Measurements from ENCODE around the gene PREP.

The PREP gene

DNA sequence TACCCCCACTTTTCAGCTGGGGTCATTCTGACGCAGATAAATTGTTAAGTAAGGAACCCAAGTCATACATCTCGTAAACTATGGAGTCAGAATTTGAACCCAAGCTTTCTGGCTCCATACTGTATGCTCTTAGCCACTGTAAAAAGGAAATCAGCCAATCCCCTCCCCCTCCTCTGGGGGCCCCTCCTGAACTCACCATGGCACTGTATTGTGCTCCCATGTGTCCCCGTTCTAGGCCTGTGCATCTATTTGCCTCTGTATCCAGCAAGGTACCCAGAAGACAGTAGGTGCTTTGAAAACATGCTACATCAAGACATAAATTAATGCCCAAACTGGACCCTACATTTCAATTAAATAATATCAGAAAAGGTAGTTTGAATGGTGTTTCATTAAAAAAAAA lies 98.5 kb downstream of the PREP start:
- DNase-seq, result no peak

DNA sequence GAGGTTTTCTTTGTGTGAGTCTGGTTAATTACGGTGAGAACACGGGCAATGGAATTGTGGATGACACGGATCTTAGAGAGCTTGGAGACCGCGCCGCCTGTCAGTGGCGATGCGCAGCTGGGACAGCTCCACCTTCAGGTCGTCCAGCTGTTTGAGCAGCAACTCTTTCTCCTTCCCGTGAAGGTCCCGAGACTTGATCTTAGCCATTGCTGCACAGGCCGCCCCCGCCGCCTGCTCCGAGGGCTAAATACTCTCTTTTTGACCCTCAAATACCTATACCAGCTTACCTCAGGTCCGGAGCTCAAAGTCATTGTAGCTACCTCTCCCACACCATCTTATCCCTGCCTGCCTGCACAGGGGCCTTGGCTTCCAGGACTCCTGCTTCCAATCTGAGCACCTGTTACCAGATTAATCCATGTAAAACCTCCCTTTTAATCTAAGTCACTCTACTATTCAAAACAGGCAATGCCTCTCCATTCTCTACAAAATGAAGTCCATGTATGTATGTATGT lies 100.2 kb downstream of the PREP start:
- no peak for DNase-seq

- no peak for DNase-seq
Measured at GRCh38 chr6:105301756-105302616, 100.9 kb downstream of the PREP start.

GRCh38 chr6:105301072-105301503 lies 101.8 kb downstream of the PREP start:
- no peak for DNase-seq

DNA sequence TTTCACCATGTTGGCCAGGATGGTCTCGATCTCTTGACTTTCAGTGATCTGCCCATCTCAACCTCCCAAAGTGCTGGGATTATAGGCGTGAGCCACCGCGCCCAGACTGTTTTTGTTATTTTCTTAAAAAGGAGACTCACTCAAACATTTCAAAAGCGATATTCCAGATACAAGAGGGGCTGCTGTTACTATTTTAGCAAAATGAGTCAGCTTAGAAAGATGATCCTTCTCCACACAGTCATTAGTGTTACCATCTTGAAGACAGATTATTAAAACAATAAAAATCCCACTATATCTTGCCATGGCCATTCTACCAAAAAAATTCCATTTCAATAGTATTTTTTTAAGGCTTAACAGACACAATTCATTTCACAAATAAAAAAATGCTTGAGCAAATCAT lies 102.8 kb downstream of the PREP start:
- no peak for DNase-seq

GRCh38 chr6:105294129-105294528 lies 108.8 kb downstream of the PREP start:
- DNase-seq, result no peak

- DNase-seq, result no peak
Measured at GRCh38 chr6:105292689-105293339, 110.1 kb downstream of the PREP start.

DNA sequence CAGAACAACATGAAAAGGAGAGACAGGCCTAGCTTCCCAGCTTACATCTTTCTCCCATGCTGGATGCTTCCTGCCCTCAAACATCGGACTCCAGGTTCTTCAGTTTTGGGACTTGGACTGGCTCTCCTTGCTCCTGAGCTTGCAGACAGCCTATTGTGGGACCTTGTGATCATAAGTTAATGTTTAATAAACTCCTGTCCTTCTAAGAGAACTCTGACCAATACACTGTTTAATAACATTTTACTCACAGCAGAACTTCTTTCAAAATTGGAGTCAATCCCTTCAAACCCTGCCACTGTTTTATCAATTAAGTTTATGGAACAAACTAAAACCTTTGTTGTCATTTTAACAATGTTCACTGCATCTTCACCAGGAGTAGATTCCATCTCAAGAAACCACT lies 111.4 kb downstream of the PREP start:
- DNase-seq, result no peak

GRCh38 chr6:105282631-105283585 lies 120.0 kb downstream of the PREP start:
- no peak for DNase-seq

DNA sequence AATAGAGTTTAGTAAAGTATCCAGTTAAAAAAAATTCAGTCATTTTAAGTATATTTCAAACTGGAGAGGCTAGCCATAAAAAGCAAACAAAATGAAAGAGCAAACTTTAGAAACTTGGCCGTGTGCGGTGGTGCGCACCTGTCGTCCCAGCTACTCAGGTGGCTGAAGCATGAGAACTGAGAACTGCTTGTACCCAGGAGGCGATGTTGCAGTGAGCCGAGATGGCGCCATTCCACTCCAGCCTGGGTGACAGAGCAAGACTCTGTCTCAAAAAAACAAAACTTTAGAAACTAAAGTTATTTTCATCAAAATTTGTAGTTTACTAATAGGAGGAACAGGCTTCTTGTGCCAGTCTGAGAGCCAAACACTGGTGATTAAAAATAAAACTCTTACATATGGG lies 122.8 kb downstream of the PREP start:
- DNase-seq, result no peak

DNA sequence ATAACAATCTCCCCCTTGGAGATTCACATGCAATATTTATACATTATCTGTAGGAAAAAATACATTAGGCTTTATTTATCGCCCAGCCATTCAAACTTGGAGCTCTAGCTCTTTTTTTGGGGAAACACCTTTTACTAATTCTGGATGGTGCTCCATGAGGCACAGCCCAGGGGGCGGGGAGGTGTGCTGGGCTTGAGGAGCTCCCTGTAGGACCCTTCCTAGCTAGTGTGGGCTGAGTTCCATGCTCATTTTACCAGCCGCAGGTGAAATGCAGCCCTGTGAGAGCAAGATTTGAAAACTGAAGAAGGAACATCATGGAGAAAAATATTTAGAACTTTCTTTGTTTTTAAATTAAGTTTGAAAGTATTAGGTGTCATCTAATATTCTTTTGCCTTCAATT lies 123.4 kb downstream of the PREP start:
- DNase-seq, result no peak

DNA sequence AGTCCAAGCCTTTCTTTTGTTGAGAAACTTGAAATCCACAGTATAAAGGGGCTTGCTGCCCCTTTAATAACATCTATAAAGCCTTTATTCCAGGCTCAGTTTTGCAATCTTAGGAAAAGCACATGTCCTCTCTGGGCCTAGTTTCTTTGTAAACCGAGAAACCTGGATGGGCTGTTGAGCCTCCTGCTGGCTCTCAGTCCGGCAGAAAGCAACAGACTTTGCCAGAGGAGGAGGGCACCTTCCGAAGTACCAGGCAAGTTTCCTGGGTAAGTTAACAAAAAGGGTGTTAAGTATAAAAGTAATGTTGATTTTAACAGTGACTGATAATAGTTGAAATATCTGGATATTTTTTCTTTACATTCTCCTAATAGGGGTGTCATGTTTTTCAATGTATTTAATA lies 124.1 kb downstream of the PREP start:
- DNase-seq, result no peak

- DNase-seq, result no peak
Measured at GRCh38 chr6:105278035-105278434, 124.8 kb downstream of the PREP start.

DNA sequence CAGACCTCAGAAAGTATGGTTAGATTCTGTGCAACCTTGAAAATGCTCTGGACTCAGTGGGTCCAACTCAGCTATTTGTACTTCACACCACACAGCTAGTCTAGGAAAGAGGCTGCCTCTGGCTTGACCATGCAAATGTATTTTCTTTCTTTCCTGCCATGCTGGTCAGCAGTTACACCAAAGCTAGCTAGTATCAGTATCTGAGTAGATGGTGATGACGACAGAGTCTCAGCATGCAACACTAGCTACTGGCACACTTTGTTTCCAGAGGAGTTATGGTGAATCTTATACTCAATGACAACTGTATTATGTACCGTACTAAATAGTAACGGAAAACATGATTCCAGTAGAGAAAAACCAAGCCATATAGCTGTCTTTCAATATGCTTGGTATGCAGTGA lies 126.5 kb downstream of the PREP start:
- DNase-seq, result no peak

- DNase-seq, result no peak
Measured at GRCh38 chr6:105275542-105275941, 127.3 kb downstream of the PREP start.

- no peak for DNase-seq
Measured at GRCh38 chr6:105274678-105275077, 128.2 kb downstream of the PREP start.

DNA sequence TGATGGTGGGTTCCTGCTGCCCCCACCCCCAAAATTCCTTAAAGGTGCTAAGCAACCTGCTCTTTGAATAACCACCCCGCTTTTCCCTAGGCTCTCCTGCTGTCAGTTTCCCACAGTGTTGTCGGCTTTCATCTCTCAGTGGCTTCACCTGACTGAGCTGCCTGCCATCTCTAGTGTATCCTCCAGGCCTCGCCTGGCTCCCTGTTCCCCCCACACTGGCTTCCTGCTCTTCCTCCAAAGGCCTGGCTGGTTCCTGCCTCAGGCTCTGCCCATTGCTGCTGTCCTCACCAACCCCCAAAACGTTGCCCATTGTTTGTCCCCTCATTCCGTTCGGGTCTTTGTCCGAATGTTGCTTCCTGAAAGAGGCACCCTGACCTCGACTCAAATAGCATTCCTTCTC lies 129.3 kb downstream of the PREP start:
- DNase-seq, result no peak

- no peak for DNase-seq
Measured at GRCh38 chr6:105272786-105273185, 130.1 kb downstream of the PREP start.

GRCh38 chr6:105270511-105270910 lies 132.4 kb downstream of the PREP start:
- no peak for DNase-seq

- no peak for DNase-seq
Measured at GRCh38 chr6:105269390-105269789, 133.5 kb downstream of the PREP start.

DNA sequence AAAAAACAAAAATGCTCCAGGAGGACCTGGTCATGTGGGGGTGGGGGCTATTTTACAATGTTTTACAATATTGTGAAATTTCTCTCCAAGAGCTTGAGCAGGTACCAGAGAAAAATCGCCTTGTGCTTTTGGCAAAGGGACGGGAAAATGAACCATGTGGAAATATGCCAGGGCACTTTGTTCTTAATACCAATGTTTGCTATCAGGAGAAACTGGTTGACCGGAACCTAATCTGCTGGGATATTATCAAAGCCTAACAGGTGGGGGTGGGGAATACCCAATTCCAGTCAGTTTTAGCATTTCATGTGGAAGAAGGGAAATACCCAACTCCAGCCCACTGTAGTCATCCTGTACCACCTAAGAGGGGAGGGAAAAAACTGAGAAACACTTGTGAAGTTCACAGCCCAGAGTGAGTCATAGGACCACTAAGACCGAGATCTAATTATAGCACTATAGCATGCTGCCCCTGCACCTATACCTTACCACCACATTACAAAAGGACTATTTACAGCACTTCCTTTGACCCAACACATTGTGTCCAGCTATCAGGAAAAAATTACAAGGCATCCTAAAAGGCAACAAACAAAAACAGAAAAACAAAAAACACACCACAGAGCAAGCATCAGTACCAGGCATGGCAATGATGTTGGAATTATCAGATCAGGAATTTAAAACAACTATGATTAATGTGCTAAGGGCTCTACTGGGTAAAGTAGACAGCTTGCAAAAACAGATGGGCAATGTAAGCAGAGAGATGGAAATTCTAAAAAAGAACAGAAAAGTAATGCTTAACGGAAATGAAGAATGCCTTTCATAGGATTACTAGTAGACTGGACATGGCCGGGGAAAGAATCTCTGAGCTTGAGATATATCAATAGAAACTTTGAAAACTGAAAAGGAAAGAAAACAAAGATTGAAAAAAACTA lies 138.9 kb downstream of the PREP start:
- no peak for DNase-seq
